Sigmoid colon (tissue), 7 donors: Measurements from ENCODE around the gene ELP2. TPM values are rescaled to one million over a fixed set of nuclear protein-coding genes. Genes with fewer than 3 reads are reported as not detected.

Experiments
- DNase-seq: peaks from one replicate; pipeline ENCODE4 v3.0.0-alpha.2; 2019
- H3K27ac ChIP-seq, 4 donors: fragments of 200-600 bp; sonication (generic); one replicate each; pipeline ENCODE4 v1.5.1; 2016 to 2019; ENCODE audit warnings: mild to moderate bottlenecking in 1 of 4
- H3K27me3 ChIP-seq, 3 donors: fragments of 200-600 bp; sonication (generic); one replicate each; pipeline ENCODE4 v1.5.1; 2019; ENCODE audit warnings: mild to moderate bottlenecking in 1 of 3
- H3K36me3 ChIP-seq, 4 donors: fragments of 200-600 bp; sonication (generic); one replicate each; pipeline ENCODE4 v1.5.1; 2016 to 2019
- H3K4me1 ChIP-seq, 4 donors: fragments of 200-600 bp; sonication (generic); one replicate each; pipeline ENCODE4 v1.5.1; 2017 to 2019
- H3K4me3 ChIP-seq, 4 donors: fragments of 200-600 bp; sonication (generic); one replicate each; pipeline ENCODE4 v1.5.1; 2017 to 2019; ENCODE audit warnings: mild to moderate bottlenecking in 2 of 4, moderate library complexity in 1 of 4
- H3K9me3 ChIP-seq, 4 donors: fragments of 200-600 bp in 3 of 4; sonication (generic) in 3 of 4; one replicate each; pipeline versions ENCODE4 v1.5.1 to v1.6.1; 2013 to 2019
- CTCF ChIP-seq, 4 experiments: fragments of 450-650 bp in 3 of 4; fragments of 200-600 bp in 1 of 4; IDR thresholded peaks; one replicate each; pipeline ENCODE4 v1.5.1; 2016 to 2019; ENCODE audit warnings: antibody characterized with exemption in 4 of 4, mild to moderate bottlenecking in 3 of 4, moderate library complexity in 2 of 4
- EP300 ChIP-seq, 4 donors: sonication (generic); formaldehyde crosslinking; IDR thresholded peaks; one replicate each; pipeline ENCODE4 v1.6.1; 2017; ENCODE audit warnings: antibody characterized with exemption in 4 of 4
- POLR2A ChIP-seq, 2 donors: fragments of 450-650 bp; IDR thresholded peaks; one replicate each; pipeline ENCODE4 v1.6.1; 2016; ENCODE audit warnings: antibody characterized with exemption in 2 of 2, mild to moderate bottlenecking in 2 of 2, moderate library complexity in 2 of 2
- POLR2AphosphoS5 ChIP-seq, 4 donors: sonication (generic); formaldehyde crosslinking; IDR thresholded peaks; one replicate each; pipeline ENCODE4 v1.6.1; 2017; ENCODE audit warnings: antibody characterized with exemption in 4 of 4
- whole genome bisulfite sequencing, 2 donors: extraction: QIAGEN DNeasy Blood & Tissue Kit; methylation state at CpG; one replicate each; pipeline ENCODE4 v1.1.7; 2013; 5-methylcytosine and 5-hydroxymethylcytosine counted together
- intact Hi-C: fragments of 100-400 bp; cut with DNase I; formaldehyde crosslinking; loops from one replicate; pipeline ENCODE4 v1.15.1; 2023
- polyA plus RNA-seq, 3 donors: library from polyadenylated mRNA; stranded (reverse); fragments of 200-250 nt; gene quantifications; one replicate each; pipeline ENCODE4 v1.2.3, GENCODE V29; 2013
- total RNA-seq, 4 donors: library from RNA; depleted of rRNA; stranded (reverse); fragments of >200 nt; gene quantifications; one replicate each; pipeline ENCODE4 v1.1.0, GENCODE V29; 2016
- donor health status: healthy with polysubstance abuse.
- donor health status: Bipolar disorder and iron deficiency.
- donor health status: healthy.

ELP2 gene
- total and polyA plus RNA-seq, 7 donors: 14.3 to 77.2 (median 51.7) TPM

GRCh38 chr18:36195427-36196122 lies 65.9 kb downstream of the ELP2 start:
- no peak overlapping the region for H3K4me3 ChIP-seq
- WGBS, 2 donors: 78 to 87% methylated on average over 3 of the region's 3 CpGs
- H3K27ac ChIP-seq: no peak overlapping the region
- no peak for DNase-seq
- H3K36me3 ChIP-seq: no peaks in the 10 kb centered on the region
- no peaks in the 10 kb centered on the region for H3K4me1 ChIP-seq
- TF ChIP-seq POLR2AphosphoS5 (IDR thresholded peaks at IDR 0.05): no peak
- no peaks in the 10 kb centered on the region for H3K27me3 ChIP-seq
- intact Hi-C loops: no loop called here
- H3K9me3 ChIP-seq: no peaks in the 10 kb centered on the region

DNA sequence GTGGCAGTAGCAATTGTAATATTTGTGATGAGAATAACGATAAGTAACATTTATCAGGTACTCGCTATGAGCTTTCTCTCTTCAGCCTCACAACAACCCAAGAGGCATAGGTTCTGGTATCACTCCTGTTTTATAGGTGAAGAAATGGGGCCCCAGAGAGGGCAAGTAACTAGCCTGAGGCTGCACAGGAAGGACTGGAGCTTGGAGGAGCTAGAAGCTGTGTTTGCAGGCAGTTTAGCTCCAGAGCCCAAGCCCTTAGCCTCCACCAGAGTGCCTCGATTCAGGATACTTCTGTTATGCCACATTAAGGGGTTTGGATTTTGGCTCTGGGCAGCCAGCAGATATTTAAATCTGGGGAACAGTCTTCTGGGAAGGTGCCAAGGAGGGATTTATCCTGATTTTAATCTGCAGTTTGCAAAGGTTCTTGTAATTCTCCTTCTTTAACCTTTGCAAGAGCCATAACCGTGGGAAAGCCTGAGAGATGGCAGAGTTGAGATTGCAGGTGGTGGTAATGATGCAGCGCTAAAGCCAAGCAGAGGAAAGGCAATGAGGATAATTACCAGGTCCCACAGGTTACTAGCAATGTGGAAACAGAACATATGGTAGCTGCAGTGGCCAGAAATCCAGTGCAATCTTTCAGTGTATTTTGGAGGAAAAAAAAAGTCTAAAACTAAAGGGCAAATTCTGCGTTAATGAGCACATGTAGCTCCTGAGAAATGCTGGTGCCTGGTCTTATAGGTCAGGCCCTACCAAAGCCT lies 66.7 kb downstream of the ELP2 start:
- Histone ChIP-seq H3K4me1 (no peaks in the 10 kb centered on the region), H3K36me3 (no peaks in the 10 kb centered on the region), H3K9me3 (no peaks in the 10 kb centered on the region), H3K4me3 (no peak overlapping the region), H3K27ac (no peak overlapping the region), H3K27me3 (no peaks in the 10 kb centered on the region)
- intact Hi-C loops: no loop called here
- WGBS, 2 donors: 82 to 87% methylated on average over 6 of the region's 6 CpGs
- DNase-seq: no peak
- TF ChIP-seq POLR2AphosphoS5 (IDR thresholded peaks at IDR 0.05) (no peak), EP300 (IDR thresholded peaks at IDR 0.05) (no peak), POLR2A (IDR thresholded peaks at IDR 0.05) (no peak), CTCF (IDR thresholded peaks at IDR 0.05) (no peak)

DNA sequence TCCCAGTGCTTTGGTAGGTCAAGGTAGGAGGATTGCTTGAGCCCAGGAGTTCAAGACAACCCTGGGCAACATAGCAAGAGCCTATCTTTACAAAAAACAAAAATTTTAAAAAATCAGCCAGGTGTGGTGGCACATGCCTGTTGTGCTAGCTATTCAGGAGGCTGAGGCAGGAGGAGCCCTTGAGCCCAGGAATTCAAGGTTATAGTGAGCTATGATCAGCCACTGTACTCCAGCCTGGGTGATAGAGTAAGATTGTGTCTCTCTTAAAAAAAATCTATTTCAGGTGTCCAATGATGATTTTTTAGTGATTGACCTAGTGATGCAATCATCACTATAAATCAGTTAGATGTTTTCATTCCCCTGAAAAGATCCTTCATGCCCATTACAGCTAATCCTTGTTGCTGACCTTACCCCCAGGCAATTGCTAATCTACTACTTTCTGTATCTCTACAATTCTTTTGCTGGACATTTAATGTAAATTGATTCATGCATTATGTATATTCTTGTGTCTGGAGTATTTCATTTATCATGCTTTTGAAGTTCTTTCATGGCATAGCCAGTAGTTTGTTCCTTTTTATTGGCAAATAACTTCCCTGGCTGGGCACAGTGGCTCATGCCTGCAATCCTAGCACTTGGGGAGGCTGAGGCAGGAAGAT lies 67.9 kb downstream of the ELP2 start:
- intact Hi-C loops: no loop called here
- Histone ChIP-seq H3K36me3 (no peaks in the 10 kb centered on the region), H3K4me3 (no peak overlapping the region), H3K9me3 (no peaks in the 10 kb centered on the region), H3K27me3 (no peaks in the 10 kb centered on the region), H3K4me1 (no peaks in the 10 kb centered on the region), H3K27ac (no peak overlapping the region)
- no peak for TF ChIP-seq POLR2AphosphoS5 (IDR thresholded peaks at IDR 0.05)
- no peak for TF ChIP-seq EP300 (IDR thresholded peaks at IDR 0.05)
- TF ChIP-seq POLR2A (IDR thresholded peaks at IDR 0.05): no peak
- no peak for TF ChIP-seq CTCF (IDR thresholded peaks at IDR 0.05)
- DNase-seq: no peak

DNA sequence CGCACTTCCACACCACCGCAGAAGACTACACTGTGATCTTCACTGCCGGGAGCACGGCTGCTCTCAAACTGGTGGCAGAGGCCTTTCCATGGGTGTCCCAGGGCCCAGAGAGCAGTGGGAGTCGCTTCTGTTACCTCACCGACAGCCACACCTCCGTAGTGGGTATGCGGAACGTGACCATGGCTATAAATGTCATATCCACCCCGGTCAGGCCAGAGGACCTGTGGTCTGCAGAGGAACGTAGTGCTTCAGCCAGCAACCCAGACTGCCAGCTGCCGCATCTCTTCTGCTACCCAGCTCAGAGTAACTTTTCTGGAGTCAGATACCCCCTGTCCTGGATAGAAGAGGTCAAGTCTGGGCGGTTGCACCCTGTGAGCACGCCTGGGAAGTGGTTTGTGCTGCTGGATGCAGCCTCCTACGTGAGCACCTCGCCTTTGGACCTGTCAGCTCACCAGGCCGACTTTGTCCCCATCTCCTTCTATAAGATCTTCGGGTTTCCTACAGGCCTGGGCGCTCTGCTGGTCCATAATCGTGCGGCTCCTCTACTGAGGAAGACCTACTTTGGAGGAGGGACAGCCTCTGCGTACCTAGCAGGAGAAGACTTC lies 70.1 kb downstream of the ELP2 start:
- intact Hi-C loops: no loop called here
- no peaks in the 10 kb centered on the region for H3K4me1 ChIP-seq
- H3K27me3 ChIP-seq: no peaks in the 10 kb centered on the region
- no peak for DNase-seq
- WGBS, 2 donors: 89 to 90% methylated on average over 22 of the region's 22 CpGs
- no peak overlapping the region for H3K4me3 ChIP-seq
- no peak overlapping the region for H3K27ac ChIP-seq
- no peak for TF ChIP-seq CTCF (IDR thresholded peaks at IDR 0.05)
- no peak for TF ChIP-seq EP300 (IDR thresholded peaks at IDR 0.05)
- no peak for TF ChIP-seq POLR2AphosphoS5 (IDR thresholded peaks at IDR 0.05)
- TF ChIP-seq POLR2A (IDR thresholded peaks at IDR 0.05): no peak
- H3K36me3 ChIP-seq: no peaks in the 10 kb centered on the region
- no peaks in the 10 kb centered on the region for H3K9me3 ChIP-seq

DNA sequence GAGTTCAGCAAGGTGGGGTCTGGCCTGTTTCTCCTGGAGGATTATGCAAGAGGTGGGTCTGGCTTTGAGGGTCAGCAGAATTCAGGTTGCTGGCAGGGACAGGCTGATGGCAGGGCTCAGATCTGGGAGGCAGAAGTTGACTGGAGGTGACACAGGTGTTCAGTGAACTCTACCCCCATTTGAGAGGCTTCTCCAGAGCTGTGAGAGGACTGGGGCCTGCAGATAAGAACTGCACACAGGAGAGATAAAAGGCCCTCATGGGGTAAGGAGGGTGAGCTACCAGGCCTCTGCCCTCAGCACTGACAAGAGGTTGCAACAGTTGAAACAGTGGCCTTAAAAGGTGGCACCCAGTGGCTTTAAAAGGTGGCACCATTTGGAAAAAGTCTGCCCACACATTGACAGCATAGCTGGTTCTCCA lies 70.7 kb downstream of the ELP2 start:
- TF ChIP-seq POLR2A (IDR thresholded peaks at IDR 0.05): no peak
- TF ChIP-seq POLR2AphosphoS5 (IDR thresholded peaks at IDR 0.05): no peak
- no peak for TF ChIP-seq CTCF (IDR thresholded peaks at IDR 0.05)
- TF ChIP-seq EP300 (IDR thresholded peaks at IDR 0.05): no peak
- no peak overlapping the region for H3K4me3 ChIP-seq
- no peaks in the 10 kb centered on the region for H3K27me3 ChIP-seq
- no peak for DNase-seq
- H3K4me1 ChIP-seq: no peaks in the 10 kb centered on the region
- no peaks in the 10 kb centered on the region for H3K36me3 ChIP-seq
- H3K9me3 ChIP-seq: no peaks in the 10 kb centered on the region
- H3K27ac ChIP-seq: no peak overlapping the region
- intact Hi-C loops: no loop called here
